ENCODE results near the gene GALNT7.
A peak's percentile ranks its signal among the peaks of the same experiment; 100 is the strongest.

Gene GALNT7

GRCh38 chr4:173236301-173236700 lies 67.7 kb downstream of the GALNT7 start:
- no peak for DNase-seq (ENCODE audit: low spot score)

GRCh38 chr4:173237152-173237551 lies 68.5 kb downstream of the GALNT7 start:
- DNase-seq (ENCODE audit: low spot score): no peak

GRCh38 chr4:173237762-173238161 lies 69.2 kb downstream of the GALNT7 start:
- DNase-seq (ENCODE audit: low spot score): no peak

- no peak for DNase-seq (ENCODE audit: low spot score)
Observed at GRCh38 chr4:173240696-173241095, 72.1 kb downstream of the GALNT7 start.

GRCh38 chr4:173242466-173243250 lies 74.0 kb downstream of the GALNT7 start:
- no peak for DNase-seq (ENCODE audit: low spot score)

GRCh38 chr4:173243321-173243720 lies 74.7 kb downstream of the GALNT7 start:
- DNase-seq (ENCODE audit: low spot score): no peak

GRCh38 chr4:173243917-173244658 lies 75.5 kb downstream of the GALNT7 start:
- DNase-seq (ENCODE audit: low spot score): no peak

GRCh38 chr4:173245952-173246351 lies 77.3 kb downstream of the GALNT7 start:
- no peak for DNase-seq (ENCODE audit: low spot score)

- DNase-seq (ENCODE audit: low spot score): no peak
Observed at GRCh38 chr4:173246719-173247118, 78.1 kb downstream of the GALNT7 start.

- DNase-seq (ENCODE audit: low spot score): no peak
Observed at GRCh38 chr4:173247321-173247720, 78.7 kb downstream of the GALNT7 start.

GRCh38 chr4:173248690-173249089 lies 80.1 kb downstream of the GALNT7 start:
- no peak for DNase-seq (ENCODE audit: low spot score)

- no peak for DNase-seq (ENCODE audit: low spot score)
Observed at GRCh38 chr4:173252024-173252935, 83.7 kb downstream of the GALNT7 start.

- DNase-seq (ENCODE audit: low spot score): no peak
Observed at GRCh38 chr4:173253561-173253960, 85.0 kb downstream of the GALNT7 start.

- no peak for DNase-seq (ENCODE audit: low spot score)
Observed at GRCh38 chr4:173254646-173255045, 86.0 kb downstream of the GALNT7 start.

GRCh38 chr4:173256825-173257224 lies 88.2 kb downstream of the GALNT7 start:
- no peak for DNase-seq (ENCODE audit: low spot score)

- DNase-seq (ENCODE audit: low spot score): peak; percentile 63
Observed at GRCh38 chr4:173257732-173258717, 89.4 kb downstream of the GALNT7 start.

- DNase-seq (ENCODE audit: low spot score): no peak
Observed at GRCh38 chr4:173258866-173259265, 90.3 kb downstream of the GALNT7 start.

GRCh38 chr4:173259310-173259709 lies 90.7 kb downstream of the GALNT7 start:
- DNase-seq (ENCODE audit: low spot score): no peak

- no peak for DNase-seq (ENCODE audit: low spot score)
Observed at GRCh38 chr4:173261052-173261451, 92.4 kb downstream of the GALNT7 start.

GRCh38 chr4:173262375-173262774 lies 93.8 kb downstream of the GALNT7 start:
- no peak for DNase-seq (ENCODE audit: low spot score)

- no peak for DNase-seq (ENCODE audit: low spot score)
Observed at GRCh38 chr4:173264245-173264644, 95.6 kb downstream of the GALNT7 start.
